H1 (cell line): Measurements from ENCODE around the gene S1PR3. TPM values are rescaled to one million over a fixed set of nuclear protein-coding genes. Genes with fewer than 3 reads are reported as not detected.
A peak's percentile ranks its signal among the peaks of the same experiment; 100 is the strongest.

Source experiments
- CTCF ChIA-PET: fragments of 300-600 bp; sonication (Branson Sonifier 250); formaldehyde crosslinking; loops from one replicate; lab custom pipeline; 2021; ENCODE audit not compliant: partially characterized antibody; lab: Charles Lee
- POLR2A ChIA-PET: fragments of 300-600 bp; sonication (Branson Sonifier 250); formaldehyde crosslinking; loops from one replicate; lab custom pipeline; 2021; ENCODE audit warnings: inconsistent platforms; ENCODE audit not compliant: partially characterized antibody; lab: Charles Lee
- DNase-seq, 2 experiments: peaks; one replicate each; pipeline versions ENCODE4 v3.0.0 to v3.0.0-alpha.2; 2010 to 2022; ENCODE audit warnings: low spot score in 2 of 2, low read depth in 1 of 2, mixed read lengths in 1 of 2
- FAIRE-seq: peaks from 2 replicates; lab custom pipeline; 2011; peaks lifted over from hg19 to GRCh38; lab: Jason Lieb, UNC
- H2AFZ ChIP-seq: 2 replicates; pipeline ENCODE4 v1.8.1; 2012; ENCODE audit warnings: low read length, inconsistent platforms
- H2AK5ac ChIP-seq: 2 replicates; pipeline ENCODE4 v1.6.1; 2013; ENCODE audit warnings: low read depth, low read length
- H2BK120ac ChIP-seq: replicated peaks from 2 replicates; pipeline ENCODE3; 2013; ENCODE audit warnings: low read depth, low read length, inconsistent platforms
- H2BK12ac ChIP-seq: 2 replicates; pipeline ENCODE4 v1.6.1; 2013; ENCODE audit warnings: low read depth, low read length
- H2BK15ac ChIP-seq: 2 replicates; pipeline ENCODE4 v1.6.1; 2013; ENCODE audit warnings: low read length
- H2BK20ac ChIP-seq: 2 replicates; pipeline ENCODE4 v1.6.1; 2013; ENCODE audit warnings: low read length
- H2BK5ac ChIP-seq: 2 replicates; pipeline ENCODE4 v1.6.1; 2013; ENCODE audit warnings: low read depth, low read length
- H3K14ac ChIP-seq: 2 replicates; pipeline ENCODE4 v1.6.1; 2013; ENCODE audit warnings: inconsistent platforms; ENCODE audit not compliant: insufficient read length
- H3K18ac ChIP-seq: 2 replicates; pipeline ENCODE4 v1.6.1; 2013; ENCODE audit warnings: low read length; ENCODE audit errors: extremely low read depth
- H3K23ac ChIP-seq: 2 replicates; pipeline ENCODE4 v1.6.1; 2013; ENCODE audit warnings: inconsistent platforms; ENCODE audit not compliant: insufficient read length
- H3K23me2 ChIP-seq: 2 replicates; pipeline ENCODE4 v1.6.1; 2013; ENCODE audit warnings: low read depth, low read length
- H3K27ac ChIP-seq: 2 replicates; pipeline ENCODE4 v1.6.1; 2011; ENCODE audit warnings: low read depth, low read length, inconsistent platforms
- H3K27me3 ChIP-seq, 4 experiments: replicated peaks in 1 of 4; 1 replicate in 1 of 4; 2 replicates in 3 of 4; pipeline versions ENCODE4 v1.6.1 to v1.8.1; 2011 to 2013; ENCODE audit warnings: low read length in 3 of 4, mild to moderate bottlenecking in 3 of 4, inconsistent platforms in 2 of 4, mixed read lengths in 2 of 4, moderate library complexity in 1 of 4; ENCODE audit not compliant: control insufficient read depth in 3 of 4, insufficient read depth in 3 of 4; ENCODE audit errors: extremely low read depth in 1 of 4
- H3K36me3 ChIP-seq, 4 experiments: 2 replicates each; pipeline versions ENCODE4 v1.6.1 to v1.8.1; 2011 to 2013; ENCODE audit warnings: mild to moderate bottlenecking in 4 of 4, low read length in 3 of 4, moderate library complexity in 2 of 4, control low read depth in 1 of 4, inconsistent platforms in 1 of 4; ENCODE audit not compliant: insufficient read depth in 4 of 4, control insufficient read depth in 2 of 4
- H3K4ac ChIP-seq: replicated peaks from 2 replicates; pipeline ENCODE3; 2013; ENCODE audit warnings: low read length, low read depth, mixed read lengths, inconsistent platforms; ENCODE audit not compliant: insufficient read length
- H3K4me1 ChIP-seq, 4 experiments: replicated peaks in 1 of 4; 1 replicate in 1 of 4; 2 replicates in 3 of 4; pipeline versions ENCODE4 v1.6.1 to v1.8.1; 2011 to 2013; ENCODE audit warnings: low read length in 3 of 4, inconsistent platforms in 2 of 4, mixed read lengths in 1 of 4; ENCODE audit not compliant: insufficient read depth in 4 of 4, control insufficient read depth in 3 of 4
- H3K4me2 ChIP-seq, 2 experiments: 2 replicates each; pipeline versions ENCODE4 v1.6.1 to v1.8.1; 2011 to 2013; ENCODE audit warnings: low read depth in 2 of 2, low read length in 2 of 2, control low read depth in 1 of 2, inconsistent platforms in 1 of 2, mild to moderate bottlenecking in 1 of 2; ENCODE audit not compliant: insufficient read depth in 1 of 2
- H3K4me3 ChIP-seq, 4 experiments: fragments of 200-600, 300-600 bp in 1 of 4; sonication (generic), shearing (Covaris generic), sonication (Bioruptor Twin) in 1 of 4; 2 replicates each; pipeline versions ENCODE4 v1.5.1 to v1.8.1; 2011 to 2016; ENCODE audit warnings: low read length in 4 of 4, low read depth in 3 of 4, control low read depth in 2 of 4, inconsistent platforms in 2 of 4, mild to moderate bottlenecking in 2 of 4, mixed read lengths in 1 of 4, moderate library complexity in 1 of 4; ENCODE audit not compliant: insufficient read depth in 2 of 4; ENCODE audit errors: extremely low read depth in 1 of 4
- H3K56ac ChIP-seq: replicated peaks from 2 replicates; pipeline ENCODE3; 2013; ENCODE audit warnings: low read depth, mild to moderate bottlenecking, mixed read lengths, low read length, inconsistent platforms; ENCODE audit not compliant: insufficient read length
- H3K79me1 ChIP-seq: 2 replicates; pipeline ENCODE4 v1.6.1; 2013; ENCODE audit warnings: low read depth, low read length, control low read depth
- H3K79me2 ChIP-seq, 2 experiments: 2 replicates each; pipeline versions ENCODE4 v1.6.1 to v1.8.1; 2012 to 2013; ENCODE audit warnings: low read length in 2 of 2, mild to moderate bottlenecking in 2 of 2, inconsistent platforms in 1 of 2; ENCODE audit not compliant: insufficient read depth in 2 of 2, control insufficient read depth in 1 of 2
- H3K9ac ChIP-seq, 4 experiments: replicated peaks in 1 of 4; 1 replicate in 1 of 4; 2 replicates in 3 of 4; pipeline versions ENCODE4 v1.6.1 to v1.8.1; 2011 to 2013; ENCODE audit warnings: low read depth in 3 of 4, low read length in 3 of 4, control low read depth in 2 of 4, mild to moderate bottlenecking in 2 of 4, moderate library complexity in 2 of 4, inconsistent platforms in 1 of 4; ENCODE audit errors: extremely low read depth in 1 of 4
- H3K9me3 ChIP-seq, 2 experiments: 2 replicates each; pipeline versions ENCODE4 v1.6.1 to v1.8.1; 2012 to 2013; ENCODE audit warnings: mild to moderate bottlenecking in 2 of 2, moderate library complexity in 2 of 2, control low read depth in 1 of 2, inconsistent platforms in 1 of 2, low read depth in 1 of 2, low read length in 1 of 2, mixed read lengths in 1 of 2; ENCODE audit not compliant: insufficient read depth in 2 of 2
- H4K20me1 ChIP-seq, 2 experiments: replicated peaks in 1 of 2; 2 replicates each; pipeline versions ENCODE3 to v1.8.1; 2011 to 2013; ENCODE audit warnings: inconsistent platforms in 2 of 2, low read length in 2 of 2, mild to moderate bottlenecking in 1 of 2; ENCODE audit not compliant: insufficient read depth in 2 of 2, control insufficient read depth in 1 of 2
- H4K5ac ChIP-seq: 2 replicates; pipeline ENCODE4 v1.6.1; 2013; ENCODE audit warnings: low read length, low read depth, mixed read lengths, inconsistent platforms; ENCODE audit not compliant: insufficient read length
- H4K8ac ChIP-seq: 2 replicates; pipeline ENCODE4 v1.8.0; 2013; ENCODE audit warnings: mild to moderate bottlenecking, moderate library complexity, low read length, inconsistent platforms; ENCODE audit not compliant: insufficient read depth; ENCODE audit errors: extremely low read depth
- H4K91ac ChIP-seq: replicated peaks from 2 replicates; pipeline ENCODE3; 2013; ENCODE audit warnings: low read length, mixed read lengths, inconsistent platforms; ENCODE audit not compliant: insufficient read length
- BCL11A ChIP-seq, 2 experiments: IDR thresholded peaks; one replicate each; pipeline ENCODE4 v1.6.1; 2011; ENCODE audit warnings: low read depth in 2 of 2, low read length in 2 of 2, mild to moderate bottlenecking in 2 of 2
- EP300 ChIP-seq, 2 experiments: IDR thresholded peaks; 1 replicate in 1 of 2; 2 replicates in 1 of 2; pipeline ENCODE4 v1.6.1; 2011 to 2012; ENCODE audit warnings: low read depth in 2 of 2, low read length in 2 of 2, mild to moderate bottlenecking in 2 of 2, borderline replicate concordance in 1 of 2, inconsistent platforms in 1 of 2, moderate library complexity in 1 of 2
- HDAC2 ChIP-seq, 2 experiments: fragments of 300-600 bp in 1 of 2; sonication (generic) in 1 of 2; IDR thresholded peaks; 2 replicates each; pipeline ENCODE4 v1.6.1; 2011 to 2012; ENCODE audit warnings: low read depth in 2 of 2, low read length in 2 of 2, mild to moderate bottlenecking in 2 of 2, moderate library complexity in 2 of 2, borderline replicate concordance in 1 of 2, inconsistent platforms in 1 of 2
- JUN ChIP-seq: IDR thresholded peaks from 2 replicates; pipeline ENCODE4 v1.6.1; 2011; ENCODE audit warnings: low read depth, mild to moderate bottlenecking, improper control_type of control experiment, low read length
- KDM1A ChIP-seq: fragments of 200-600, 300-600 bp; sonication (generic); IDR thresholded peaks from 2 replicates; pipeline ENCODE4 v1.7.1; 2016; ENCODE audit warnings: mild to moderate bottlenecking, low read length, borderline replicate concordance
- KDM5A ChIP-seq: fragments of 200-600 bp; IDR thresholded peaks from 2 replicates; pipeline ENCODE4 v1.7.1; 2012; ENCODE audit warnings: mild to moderate bottlenecking, low read length, inconsistent platforms, mixed read lengths
- MAFK ChIP-seq: IDR thresholded peaks from 2 replicates; pipeline ENCODE4 v1.6.1; 2012; ENCODE audit warnings: low read depth, mild to moderate bottlenecking, improper control_type of control experiment, low read length
- POU5F1 ChIP-seq: IDR thresholded peaks from 2 replicates; pipeline ENCODE4 v1.6.1; 2011; ENCODE audit warnings: low read depth, mild to moderate bottlenecking, low read length, moderate library complexity
- RXRA ChIP-seq: IDR thresholded peaks from 2 replicates; pipeline ENCODE4 v1.6.1; 2011; ENCODE audit warnings: low read depth, mild to moderate bottlenecking, low read length, moderate library complexity; ENCODE audit not compliant: insufficient read depth
- SAP30 ChIP-seq: fragments of 300-600 bp; sonication (generic); IDR thresholded peaks from 2 replicates; pipeline ENCODE4 v1.7.1; 2012; ENCODE audit warnings: low read length, moderate library complexity, mild to moderate bottlenecking, inconsistent platforms; ENCODE audit not compliant: insufficient read depth, insufficient replicate concordance
- SIRT6 ChIP-seq: IDR thresholded peaks from one replicate; pipeline ENCODE4 v1.7.1; 2012; ENCODE audit warnings: low read length, inconsistent platforms
- SRF ChIP-seq: IDR thresholded peaks from 2 replicates; pipeline ENCODE4 v1.6.1; 2011; ENCODE audit warnings: mild to moderate bottlenecking, low read depth, low read length, moderate library complexity
- TAF1 ChIP-seq: IDR thresholded peaks from 2 replicates; pipeline ENCODE4 v1.6.1; 2011; ENCODE audit warnings: mild to moderate bottlenecking, low read depth, low read length
- YY1 ChIP-seq: IDR thresholded peaks from 2 replicates; pipeline ENCODE4 v1.6.1; 2011; ENCODE audit warnings: low read depth, mild to moderate bottlenecking, low read length
- WGBS, 2 experiments: shearing (Covaris generic) in 1 of 2; methylation state at CpG; one replicate each; pipeline versions ENCODE4 v1.1.6 to v1.1.7; 2013 to 2015; ENCODE audit warnings: low lambda C conversion rate in 2 of 2, mixed read lengths in 2 of 2, inconsistent platforms in 1 of 2, low coverage in 1 of 2, missing lambda C conversion rate in 1 of 2; ENCODE audit not compliant: insufficient replicate concordance in 2 of 2, insufficient coverage in 1 of 2, insufficient read length in 1 of 2; ENCODE audit errors: extremely low coverage in 1 of 2, missing lambda C conversion rate in 1 of 2; 5-methylcytosine and 5-hydroxymethylcytosine counted together
- polyA plus RNA-seq, 7 experiments: library from polyadenylated mRNA; depleted of rRNA in 3 of 7; stranded (reverse) in 5 of 7; unstranded in 2 of 7; fragments of >200 nt in 5 of 7; fragments of 200-250 nt in 2 of 7; gene quantifications; 1 replicate in 5 of 7; 2 replicates in 1 of 7; 4 replicates in 1 of 7; pipeline versions ENCODE4 v1.2.1 to v1.2.3, GENCODE V29; 2011 to 2013; ENCODE audit warnings: missing spikeins in 2 of 7, mixed read lengths in 2 of 7
- total RNA-seq: library from RNA; stranded (reverse); fragmentation: NEBNext Ultra II Directional; extraction: Animal tissue kit (Norgen Biotek cat#: 25700); gene quantifications from 2 replicates; pipeline ENCODE4 v1.2.1, GENCODE V29; 2021

Gene S1PR3
- total and polyA plus RNA-seq, 2 of the 8 experiments (the other 6 are each of a cell fraction or from before 2014, with no cell fraction given): 3.7 to 6.4 TPM

DNA sequence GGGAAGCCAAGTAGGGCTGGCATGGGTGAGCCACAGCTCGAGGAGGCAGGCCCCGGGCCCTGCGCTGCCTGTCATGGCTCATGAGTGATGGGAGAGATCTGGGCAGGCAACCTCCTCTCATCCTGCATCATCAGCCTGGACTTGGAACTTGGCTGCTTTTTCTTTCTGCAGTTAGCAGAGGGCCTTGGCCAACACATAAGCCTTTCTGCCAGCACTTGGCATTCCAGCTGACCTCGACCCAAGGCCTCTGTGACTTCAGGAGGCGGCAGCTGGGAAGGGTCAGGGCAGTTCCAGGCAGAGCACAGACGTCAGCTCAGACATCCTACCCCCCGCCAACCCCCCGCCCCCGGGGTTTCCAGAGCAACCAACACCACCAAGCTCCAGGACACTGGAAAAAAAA, 7.6 kb downstream of the S1PR3 start:
- Histone ChIP-seq H3K4me2 (no peak overlapping the region), H3K9ac (no peak overlapping the region; a peak in 1 of 7 replicates), H2BK15ac (no peak overlapping the region), H2AK5ac (no peak overlapping the region), H3K79me1 (no peaks in the 10 kb centered on the region), H2BK20ac (no peak overlapping the region), H2BK120ac (no peak overlapping the region), H4K20me1 (peaks cover 0 to 9% of the 10 kb centered on the region in 2 experiments), H4K5ac (no peak overlapping the region), H3K79me2 (no peaks in the 10 kb centered on the region), H4K8ac (no peak overlapping the region), H3K27ac (no peak overlapping the region), H3K27me3 (no peaks in the 10 kb centered on the region), H3K4ac (no peak overlapping the region), H2BK5ac (no peak overlapping the region), H3K23ac (no peak overlapping the region), H2BK12ac (no peak overlapping the region), H3K36me3 (peaks cover 0 to 7% (median 0%) of the 10 kb centered on the region in 4 experiments; a peak in 2 of 8 replicates), H3K9me3 (no peaks in the 10 kb centered on the region), H2AFZ (no peak overlapping the region), H3K14ac (no peak overlapping the region), H3K18ac (no peak overlapping the region), H3K4me3 (no peak overlapping the region), H3K23me2 (no peaks in the 10 kb centered on the region), H4K91ac (no peak overlapping the region), H3K4me1 (peaks cover 0 to 7% (median 3%) of the 10 kb centered on the region in 4 experiments; a peak in 4 of 7 replicates), H3K56ac (no peak overlapping the region)
- DNase-seq: peak in 1 of 2 experiments; percentile 31
- WGBS, 2 experiments: 90% methylated on average over 8 of the region's 9 CpGs; no CpG with 5 or more reads in 1 of the 2 experiments
- POLR2A ChIA-PET: no interaction called here
- CTCF ChIA-PET: interaction anchor here (0.7 to 0.9 kb wide), 2 partner anchors 188 to 294 kb away, joined by 3 to 4 read pairs; no protein-coding TSS in a partner anchor
- FAIRE-seq: no peak
- TF ChIP-seq RXRA (no peak), JUN (no peak), EP300 (IDR thresholded peaks at IDR 0.05; ENCODE audit: borderline replicate concordance in 1 of 2, low read depth in 2 of 2, low read length in 2 of 2) (no peak), HDAC2 (IDR thresholded peaks at IDR 0.05; ENCODE audit: borderline replicate concordance in 1 of 2, low read depth in 2 of 2, low read length in 2 of 2) (no peak), BCL11A (IDR thresholded peaks at IDR 0.05; ENCODE audit: low read depth in 2 of 2, low read length in 2 of 2) (no peak), KDM5A (no peak), KDM1A (no peak), SAP30 (no peak), POU5F1 (no peak), TAF1 (no peak), SIRT6 (no peak), MAFK (no peak), YY1 (no peak), SRF (no peak)
